ENCODE data around the gene ZNF554. TPM values are rescaled to one million over a fixed set of nuclear protein-coding genes. Genes with fewer than 3 reads are reported as not detected.

The ZNF554 gene
- total and polyA plus RNA-seq, 2 of the 8 experiments (the other 6 are each of a cell fraction or from before 2014, with no cell fraction given), result 1.8 to 5.7 TPM

- TF ChIP-seq SRF (IDR thresholded peaks at IDR 0.05; ENCODE audit: low read depth, low read length) (no peak), RXRA (IDR thresholded peaks at IDR 0.05; ENCODE audit: insufficient read depth, low read depth, low read length) (no peak), SUZ12 (IDR thresholded peaks at IDR 0.05; ENCODE audit: low read length) (no peak; the same call in 1 of the 2 replicates), TBP (IDR thresholded peaks at IDR 0.05; ENCODE audit: low read depth, low read length) (peak; percentile 40; the same call in 1 of the 2 replicates), SAP30 (IDR thresholded peaks at IDR 0.05; ENCODE audit: insufficient read depth, insufficient replicate concordance, low read length) (no peak)
Observed at GRCh38 chr19:2840794-2841791, 21.4 kb downstream of the ZNF554 start, which contains the start of gene ZNF555 (continued).
